Spleen (tissue), 7 donors: ENCODE data around the gene NAGLU.

Experiments used
- POLR2AphosphoS5 ChIP-seq, 3 donors: sonication (generic); formaldehyde crosslinking; IDR thresholded peaks; one replicate each; pipeline ENCODE4 v1.5.1; 2017; ENCODE audit warnings: antibody characterized with exemption in 3 of 3
- TF ChIP-seq, protein P1 (sequence below), 11 experiments: fragments of 200-600 bp in 7 of 11; fragments of 450-650 bp in 4 of 11; sonication (generic) in 4 of 11; IDR thresholded peaks in 8 of 11; conservative IDR thresholded peaks in 3 of 11; 1 replicate in 7 of 11; 2 replicates in 4 of 11; pipeline versions ENCODE4 v1.4.0 to v1.8.0; 2016 to 2021; ENCODE audit warnings: antibody characterized with exemption in 11 of 11, inconsistent platforms in 4 of 11, mild to moderate bottlenecking in 1 of 11
- donor health status: DM: no; HTN: no; CAD: no; lungs with moderate emphysema.
- donor health status: DM: no; HTN: no; CAD: no.
- donor health status: DM: no; HTN: no; CAD: no.

DNA sequence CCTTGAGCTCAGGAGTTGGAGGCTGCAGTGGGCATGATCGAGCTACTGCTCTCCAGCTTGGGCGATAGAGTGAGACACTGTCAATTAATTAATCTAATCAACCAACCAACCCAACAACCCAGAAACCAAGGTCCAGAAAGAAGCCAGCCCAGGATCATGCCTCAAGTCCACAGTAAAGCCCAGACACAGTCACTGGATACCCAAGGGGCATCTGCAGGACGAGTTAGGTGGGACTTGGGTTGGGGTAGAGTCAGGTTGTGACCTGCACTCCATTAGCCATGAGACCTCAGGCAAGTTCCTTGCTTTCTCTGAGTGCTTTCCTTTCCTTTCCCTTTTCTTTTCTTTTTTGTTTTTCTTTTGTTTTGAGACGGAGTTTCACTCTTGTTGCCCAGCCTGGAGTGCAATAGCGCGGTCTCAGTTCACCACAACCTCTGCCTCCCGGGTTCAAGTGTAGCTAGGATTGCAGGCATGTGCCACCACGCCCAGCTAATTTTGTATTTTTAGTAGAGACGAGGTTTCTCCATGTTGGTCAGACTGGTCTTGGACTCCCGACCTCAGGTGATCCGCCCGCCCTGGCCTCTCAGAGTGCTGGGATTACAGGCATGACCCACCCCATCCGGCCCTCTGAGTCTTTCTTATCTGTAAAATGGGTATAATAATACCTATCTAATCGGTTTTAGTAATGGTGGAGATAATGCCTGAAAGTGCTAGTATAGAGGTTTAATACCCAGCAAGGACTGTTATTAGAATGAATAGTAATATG lies 13.1 kb downstream of the NAGLU start:
- TF ChIP-seq, protein P1, sequence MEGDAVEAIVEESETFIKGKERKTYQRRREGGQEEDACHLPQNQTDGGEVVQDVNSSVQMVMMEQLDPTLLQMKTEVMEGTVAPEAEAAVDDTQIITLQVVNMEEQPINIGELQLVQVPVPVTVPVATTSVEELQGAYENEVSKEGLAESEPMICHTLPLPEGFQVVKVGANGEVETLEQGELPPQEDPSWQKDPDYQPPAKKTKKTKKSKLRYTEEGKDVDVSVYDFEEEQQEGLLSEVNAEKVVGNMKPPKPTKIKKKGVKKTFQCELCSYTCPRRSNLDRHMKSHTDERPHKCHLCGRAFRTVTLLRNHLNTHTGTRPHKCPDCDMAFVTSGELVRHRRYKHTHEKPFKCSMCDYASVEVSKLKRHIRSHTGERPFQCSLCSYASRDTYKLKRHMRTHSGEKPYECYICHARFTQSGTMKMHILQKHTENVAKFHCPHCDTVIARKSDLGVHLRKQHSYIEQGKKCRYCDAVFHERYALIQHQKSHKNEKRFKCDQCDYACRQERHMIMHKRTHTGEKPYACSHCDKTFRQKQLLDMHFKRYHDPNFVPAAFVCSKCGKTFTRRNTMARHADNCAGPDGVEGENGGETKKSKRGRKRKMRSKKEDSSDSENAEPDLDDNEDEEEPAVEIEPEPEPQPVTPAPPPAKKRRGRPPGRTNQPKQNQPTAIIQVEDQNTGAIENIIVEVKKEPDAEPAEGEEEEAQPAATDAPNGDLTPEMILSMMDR (IDR thresholded peaks at IDR 0.05 in 8 of 11, conservative IDR thresholded peaks at IDR 0.05 in 3 of 11): no peak
- TF ChIP-seq POLR2AphosphoS5 (IDR thresholded peaks at IDR 0.05): no peak
